HL-60/S4 treated with retinoic acid at 250 ng/mL for 4 days and 3 days (cell line): ENCODE results near the gene DHX34.
"Not testable (repeated sequence)": the region's sequence is repeated elsewhere in the genome, so short reads cannot be mapped to it uniquely, and the experiment has no call there.

Experiments
- in situ Hi-C: fragments of 300-500 bp; cut with MboI; formaldehyde crosslinking; loops from 2 replicates; pipeline ENCODE4 v1.7.0; 2022; ENCODE audit warnings: low sequenced_read_pairs

DHX34 gene

GRCh38 chr19:47348819-47349795, at the start of gene DHX34:
Gene DHX34, plus strand, starts transcription at chr19:47349315. Its CDS starts 3,716 bp downstream, at chr19:47353031.
- in situ Hi-C loops = no loop called here

- in situ Hi-C loops = not testable (repeated sequence)
Measured at GRCh38 chr19:47300867-47301266, 48.2 kb upstream of the DHX34 start.

- in situ Hi-C loops = no loop called here
Measured at GRCh38 chr19:47302249-47302648, 46.9 kb upstream of the DHX34 start.

GRCh38 chr19:47303966-47304365, 45.1 kb upstream of the DHX34 start:
- in situ Hi-C loops = no loop called here

GRCh38 chr19:47305309-47305751, 43.8 kb upstream of the DHX34 start:
- in situ Hi-C loops = no loop called here

- in situ Hi-C loops = no loop called here
Measured at GRCh38 chr19:47306303-47306702, 42.8 kb upstream of the DHX34 start.

- in situ Hi-C loops = no loop called here
Measured at GRCh38 chr19:47309038-47309437, 40.1 kb upstream of the DHX34 start.

GRCh38 chr19:47309608-47310007, 39.5 kb upstream of the DHX34 start, which contains the start of gene C5AR1:
Gene C5AR1, plus strand, starts transcription at chr19:47309861. Its CDS starts 35 bp downstream, at chr19:47309896.
- in situ Hi-C loops = no loop called here

GRCh38 chr19:47310323-47310722, 38.8 kb upstream of the DHX34 start:
- in situ Hi-C loops = no loop called here

GRCh38 chr19:47310819-47311218, 38.3 kb upstream of the DHX34 start:
- in situ Hi-C loops = no loop called here

- in situ Hi-C loops = no loop called here
Measured at GRCh38 chr19:47312366-47313006, 36.6 kb upstream of the DHX34 start.

- in situ Hi-C loops = no loop called here
Measured at GRCh38 chr19:47313754-47314295, 35.3 kb upstream of the DHX34 start.

- in situ Hi-C loops = no loop called here
Measured at GRCh38 chr19:47315125-47315821, 33.8 kb upstream of the DHX34 start.

GRCh38 chr19:47316513-47316912, 32.6 kb upstream of the DHX34 start:
- in situ Hi-C loops = no loop called here

GRCh38 chr19:47319923-47320871, 28.9 kb upstream of the DHX34 start:
- in situ Hi-C loops = no loop called here

- in situ Hi-C loops = no loop called here
Measured at GRCh38 chr19:47321630-47322029, 27.5 kb upstream of the DHX34 start.

- in situ Hi-C loops = no loop called here
Measured at GRCh38 chr19:47322058-47322457, 27.1 kb upstream of the DHX34 start.

- in situ Hi-C loops = no loop called here
Measured at GRCh38 chr19:47323409-47323808, 25.7 kb upstream of the DHX34 start.

GRCh38 chr19:47323872-47324271, 25.2 kb upstream of the DHX34 start:
- in situ Hi-C loops = no loop called here

- in situ Hi-C loops = no loop called here
Measured at GRCh38 chr19:47324502-47324901, 24.6 kb upstream of the DHX34 start.
